DMS79 treated with DMSO at 0.1 percent for 48 hours (cell line): ENCODE data around the gene TRPC4.

Experiments
- DNase-seq: peaks from one replicate; lab custom pipeline; 2025; lab: John Stamatoyannopoulos, UW

The TRPC4 gene

DNA sequence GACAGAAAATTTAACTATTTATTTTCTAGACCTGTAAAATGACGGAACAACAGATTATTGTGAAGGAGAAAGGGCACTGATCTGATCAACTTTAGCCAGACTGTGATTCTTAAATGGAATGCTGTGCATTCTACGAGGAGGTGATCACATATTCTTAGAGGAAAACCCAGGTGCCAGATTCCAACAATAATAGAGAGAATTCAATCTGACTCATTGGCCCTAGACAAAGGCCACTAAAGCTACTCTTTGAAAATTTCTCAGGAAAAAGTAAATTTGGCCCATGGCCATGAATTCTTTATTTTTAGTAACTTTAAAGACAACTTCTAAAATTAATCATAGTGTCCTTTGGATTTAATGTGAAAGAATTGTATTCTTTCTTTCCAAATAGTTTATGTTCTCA is 212.4 kb downstream of the TRPC4 start:
- DNase-seq = no peak

DNA sequence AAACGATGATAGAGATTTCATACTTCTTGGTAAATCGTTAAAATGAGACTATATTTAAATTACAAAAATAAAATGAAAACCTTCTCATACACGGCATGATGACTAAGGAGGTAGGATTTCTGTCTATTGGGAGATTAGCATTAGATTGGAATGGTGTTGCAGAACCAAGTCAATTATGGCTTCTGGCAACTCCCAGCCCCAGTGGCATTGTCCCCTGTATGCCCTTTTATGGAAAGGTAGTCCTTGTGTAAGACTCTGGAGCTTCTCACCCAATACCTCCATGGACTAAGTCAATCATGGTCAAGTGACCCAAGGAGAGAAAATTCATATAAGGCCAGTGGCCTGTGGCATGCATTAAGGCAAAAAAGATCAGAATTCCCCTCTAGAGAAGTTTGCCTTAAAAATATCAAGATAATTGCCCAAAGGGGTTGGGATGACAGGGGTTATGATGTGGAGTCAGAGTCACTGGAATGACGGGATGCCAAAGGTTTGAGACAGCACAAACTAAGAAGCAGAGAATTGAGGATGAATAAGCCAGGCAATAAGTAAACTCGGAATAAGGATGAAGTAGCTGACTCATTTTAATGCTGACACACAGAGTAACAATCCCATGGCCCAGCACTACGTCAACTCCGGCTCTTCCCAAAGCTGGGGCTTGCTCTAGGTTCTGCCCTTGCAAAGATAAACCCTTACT is 213.2 kb downstream of the TRPC4 start:
- no peak for DNase-seq

DNA sequence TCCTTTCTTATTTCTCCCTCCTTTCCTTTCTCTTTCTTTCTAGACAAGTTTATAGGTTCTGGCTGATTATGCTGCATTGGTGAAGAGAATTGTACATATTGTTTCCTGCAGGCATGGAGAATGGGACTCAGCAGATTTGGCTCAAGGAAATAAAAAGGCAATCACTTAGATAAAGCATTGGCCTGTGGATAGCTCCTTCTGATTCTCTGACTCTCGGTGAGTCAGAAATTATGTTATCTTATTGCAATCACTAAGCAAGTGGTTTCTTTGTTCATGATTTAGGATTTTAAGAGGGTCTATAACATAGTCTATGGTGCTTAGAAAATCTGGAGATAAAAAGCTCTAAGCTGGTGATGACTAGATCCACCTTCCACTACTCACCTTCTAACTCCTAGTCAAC is 217.0 kb downstream of the TRPC4 start:
- no peak for DNase-seq

DNA sequence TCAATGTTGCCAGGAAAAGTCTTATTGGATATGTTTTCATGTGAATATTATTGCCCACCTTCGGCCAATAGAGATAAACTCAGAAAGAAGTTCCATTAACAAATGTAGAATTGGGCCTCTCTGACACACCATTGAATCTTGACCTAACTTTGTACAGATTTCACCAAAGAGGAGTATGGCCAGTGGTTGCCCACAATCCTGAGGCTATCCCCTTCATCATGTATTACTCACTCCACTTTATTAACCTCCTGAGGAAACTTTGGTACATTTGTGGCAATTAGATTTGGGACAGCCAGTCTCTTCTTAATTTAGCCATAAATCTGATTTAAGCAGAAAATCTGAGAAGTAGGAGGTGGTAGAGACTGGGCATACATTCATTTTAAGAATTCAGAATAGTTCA is 217.7 kb downstream of the TRPC4 start:
- no peak for DNase-seq

DNA sequence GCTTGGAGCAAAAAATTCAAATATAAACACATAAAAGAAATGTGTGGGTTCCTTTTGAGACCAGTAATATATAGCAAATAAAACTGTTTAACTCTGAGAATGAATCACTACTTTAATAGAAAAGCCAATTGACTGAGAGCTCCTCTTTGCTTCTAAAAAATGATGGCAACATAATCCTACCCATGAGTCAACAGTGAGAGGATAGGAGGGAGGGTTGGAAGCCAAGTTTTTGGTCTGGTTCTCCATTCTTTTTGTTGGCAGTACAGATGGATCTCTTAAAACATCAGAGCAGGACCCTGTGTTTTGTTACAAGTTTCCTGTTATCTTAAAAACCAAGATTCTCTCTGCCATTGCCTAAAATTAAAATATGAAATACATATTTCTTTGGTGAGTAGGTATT is 221.0 kb downstream of the TRPC4 start:
- no peak for DNase-seq

DNA sequence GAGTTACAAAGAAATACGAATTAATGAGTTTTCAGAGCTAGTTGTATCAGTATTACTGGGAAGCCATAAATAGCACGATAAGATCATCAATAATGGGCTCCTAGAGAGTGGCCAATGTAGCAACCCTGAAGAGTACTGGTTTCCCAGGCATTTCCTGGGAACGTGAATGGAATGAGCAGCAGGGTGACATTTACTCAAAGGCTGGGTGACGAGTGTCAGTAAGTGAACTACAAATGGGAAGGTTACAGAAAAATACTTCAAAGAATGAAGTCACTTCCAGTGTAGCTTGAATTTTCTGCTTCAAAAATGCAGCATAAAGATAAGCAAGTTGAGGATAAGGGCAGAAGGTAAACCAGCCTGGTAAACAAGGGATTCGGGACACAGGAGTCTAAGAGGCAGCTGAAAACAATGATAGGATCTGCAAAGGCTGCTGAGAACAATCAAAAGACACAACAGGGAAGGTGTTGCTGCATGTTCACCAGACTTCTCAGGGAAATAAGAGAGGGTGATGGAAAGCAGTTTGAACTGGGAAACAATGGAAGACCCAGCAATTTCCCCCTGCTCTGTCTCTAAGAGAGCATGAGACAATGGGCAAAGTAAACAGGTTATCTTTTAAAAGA is 222.4 kb downstream of the TRPC4 start:
- no peak for DNase-seq

DNA sequence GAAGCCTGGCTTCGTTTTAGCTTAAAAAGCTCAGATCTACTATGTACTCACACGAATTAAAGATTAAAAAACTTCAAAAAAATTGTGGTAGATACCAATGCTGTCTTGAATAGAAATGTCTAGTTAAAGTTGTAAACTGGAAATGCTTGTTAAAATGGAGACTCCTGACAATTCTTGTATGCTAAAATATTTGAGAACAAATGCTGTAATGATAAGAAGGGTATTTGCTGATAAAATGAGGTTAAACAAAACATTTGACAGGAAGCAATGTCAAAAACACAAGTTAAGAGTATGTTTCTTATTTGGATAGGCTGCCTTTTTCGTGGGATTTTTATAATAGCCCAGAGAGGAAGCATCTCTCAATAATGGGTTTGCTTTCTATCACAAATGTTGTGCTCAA is 223.0 kb downstream of the TRPC4 start:
- no peak for DNase-seq

DNA sequence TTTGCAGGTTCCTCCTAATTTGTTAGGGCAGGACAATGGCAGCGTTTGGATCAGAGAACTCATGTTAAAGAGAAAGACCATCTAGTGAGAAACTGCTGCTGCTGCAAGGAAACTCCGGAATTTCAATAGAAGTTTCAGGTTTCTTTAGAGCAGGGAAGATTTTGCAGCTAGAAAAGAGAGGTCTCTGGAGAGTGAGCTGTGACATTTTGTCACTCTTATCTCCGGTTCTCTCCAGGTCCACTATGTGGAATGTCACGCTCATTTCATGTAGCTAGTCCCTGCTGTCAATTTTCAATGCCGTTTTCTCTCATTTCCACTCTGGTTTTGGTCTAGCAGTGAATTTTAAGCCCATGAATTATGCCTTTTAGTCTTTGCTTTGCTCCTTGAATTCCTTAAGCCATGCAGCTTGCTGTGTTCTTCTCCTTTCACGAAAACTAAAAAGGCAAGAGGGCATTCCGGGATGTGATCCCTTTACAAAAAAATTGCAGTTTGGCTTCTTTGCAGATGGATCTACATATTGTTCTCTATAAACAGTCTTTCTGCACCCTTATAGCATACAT is 224.3 kb downstream of the TRPC4 start:
- no peak for DNase-seq

DNA sequence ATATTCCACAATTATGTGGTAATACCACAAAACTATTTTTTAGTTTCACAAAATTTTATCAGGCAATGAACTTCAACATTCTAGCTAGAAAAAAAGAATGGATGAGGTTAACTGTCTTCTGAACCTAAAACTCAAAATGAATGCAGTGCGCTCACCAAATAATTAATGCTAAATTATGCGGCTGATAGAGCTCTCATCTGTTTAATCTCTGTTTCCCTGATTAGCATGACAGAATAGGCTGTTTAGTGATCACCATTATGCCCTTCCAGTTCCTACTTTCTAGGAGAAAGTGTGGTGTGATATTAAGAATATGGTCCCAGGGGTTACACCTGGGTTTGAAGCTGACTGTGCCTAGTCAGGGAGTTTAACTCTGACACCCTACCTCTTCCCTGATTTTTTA is 228.2 kb downstream of the TRPC4 start:
- no peak for DNase-seq

DNA sequence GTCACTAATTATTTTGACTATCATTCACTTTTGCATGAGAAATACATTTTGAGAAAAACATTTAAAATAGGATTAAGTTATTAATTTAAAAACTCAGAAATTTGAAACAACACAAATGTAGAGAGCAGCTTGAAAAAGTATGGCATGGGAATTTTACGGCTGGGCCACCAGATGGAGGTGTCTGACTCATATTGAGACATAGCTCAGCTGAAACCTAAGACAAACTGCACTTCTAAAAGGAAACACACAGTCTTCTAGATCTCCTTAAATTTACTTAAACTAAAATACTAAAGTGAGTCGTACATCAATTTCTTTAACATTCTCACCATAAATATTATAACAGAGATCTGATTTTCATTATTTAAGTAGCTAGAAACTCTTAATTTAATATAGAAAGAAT is 229.1 kb downstream of the TRPC4 start:
- no peak for DNase-seq

DNA sequence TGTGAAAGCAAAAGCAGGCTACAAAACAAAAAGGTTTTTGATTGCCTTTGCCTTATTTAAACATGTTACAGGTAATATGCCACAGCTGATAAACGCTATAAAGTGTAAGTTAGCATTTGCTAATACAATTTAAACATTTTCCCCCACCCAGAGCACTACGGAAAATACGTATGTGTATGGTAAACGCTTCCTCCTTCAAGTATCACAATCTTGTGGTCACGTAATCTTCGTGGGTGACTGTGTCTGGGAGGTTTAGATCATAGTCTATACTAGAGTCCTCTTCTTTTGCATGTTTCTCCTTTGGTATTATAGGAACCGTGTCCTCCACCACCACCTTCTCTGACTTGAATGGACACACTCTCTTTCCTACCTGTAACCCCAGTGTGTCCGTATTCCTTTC is 232.9 kb downstream of the TRPC4 start:
- DNase-seq = no peak

DNA sequence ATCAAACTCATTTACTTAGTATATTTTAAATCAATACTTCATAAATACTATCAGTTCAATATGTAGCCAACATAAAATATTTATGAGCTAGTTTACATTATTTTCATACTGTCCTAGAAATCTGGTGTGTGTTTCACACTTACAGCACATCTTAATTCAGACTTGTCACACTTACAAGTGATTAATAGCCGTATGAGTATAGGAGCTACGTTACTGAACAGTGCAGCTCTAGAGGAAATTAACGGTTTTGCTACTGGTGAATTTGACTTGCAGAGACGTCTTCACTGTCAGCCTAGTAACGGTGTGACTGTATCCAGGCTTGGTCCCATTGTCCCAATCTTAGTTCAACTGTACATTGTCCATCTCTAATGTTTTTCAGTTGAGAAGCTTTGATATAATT is 237.3 kb downstream of the TRPC4 start:
- no peak for DNase-seq

DNA sequence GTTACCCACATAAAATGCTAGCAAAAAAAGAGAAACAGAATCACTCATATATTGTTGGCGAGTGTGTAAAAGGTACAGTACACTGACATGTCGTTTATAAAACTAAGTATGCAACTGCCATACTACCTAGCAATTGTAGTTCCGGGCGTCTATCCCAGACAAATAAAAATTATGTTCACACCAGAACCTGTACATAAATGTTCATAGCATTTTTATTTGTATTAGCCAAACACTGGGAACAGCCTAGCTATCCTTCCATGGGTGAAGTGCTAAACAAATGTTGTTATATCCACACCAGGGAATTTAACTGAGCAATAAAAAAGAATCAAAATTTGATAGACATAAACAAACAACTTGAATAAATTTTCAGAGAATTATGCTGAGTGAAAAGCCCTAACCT is 242.1 kb downstream of the TRPC4 start:
- DNase-seq = no peak

DNA sequence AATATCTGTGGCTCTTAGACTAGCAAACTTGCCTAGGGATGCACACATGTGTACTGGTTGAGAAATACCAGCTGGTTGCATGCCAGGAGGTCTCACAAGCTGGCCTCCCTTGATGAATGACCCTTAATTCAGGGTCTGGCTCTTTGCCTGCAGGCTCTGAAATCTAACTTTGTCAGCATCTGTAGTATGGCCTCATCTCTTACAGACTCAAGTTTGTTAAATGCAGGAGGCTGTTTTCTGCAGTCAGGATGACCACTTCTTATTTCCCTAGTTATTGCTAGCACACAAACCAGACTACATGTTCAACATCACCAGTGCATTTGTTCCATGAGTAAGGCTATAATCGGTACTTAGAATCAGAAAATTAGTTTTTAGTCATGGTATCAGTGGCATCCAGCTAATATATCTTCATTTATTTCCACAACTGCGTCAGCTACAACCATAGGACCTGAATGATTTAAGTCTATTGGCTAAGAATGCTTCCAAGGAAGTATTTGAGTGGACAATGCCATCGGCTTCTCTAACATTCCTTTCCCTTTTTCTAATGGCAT is 247.7 kb downstream of the TRPC4 start:
- DNase-seq = no peak

DNA sequence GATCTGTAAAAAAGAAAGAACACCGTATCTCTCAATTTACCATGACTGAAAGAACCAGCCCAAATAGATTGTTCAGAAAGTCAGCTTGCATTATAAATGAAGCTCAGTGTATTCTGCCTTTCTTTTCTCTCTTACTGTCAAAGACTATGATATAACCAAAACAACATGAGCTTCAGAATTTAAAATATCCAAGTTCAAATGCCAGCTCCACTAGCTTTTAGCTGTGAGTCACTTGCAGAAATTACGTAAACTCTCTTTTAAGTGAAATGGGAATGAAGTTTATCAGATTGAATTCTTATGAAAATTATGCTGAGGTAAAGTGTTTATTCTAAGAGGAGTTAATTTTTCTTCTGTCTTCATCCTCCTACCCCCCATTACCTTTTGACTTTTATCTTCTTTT is 251.0 kb downstream of the TRPC4 start:
- no peak for DNase-seq

DNA sequence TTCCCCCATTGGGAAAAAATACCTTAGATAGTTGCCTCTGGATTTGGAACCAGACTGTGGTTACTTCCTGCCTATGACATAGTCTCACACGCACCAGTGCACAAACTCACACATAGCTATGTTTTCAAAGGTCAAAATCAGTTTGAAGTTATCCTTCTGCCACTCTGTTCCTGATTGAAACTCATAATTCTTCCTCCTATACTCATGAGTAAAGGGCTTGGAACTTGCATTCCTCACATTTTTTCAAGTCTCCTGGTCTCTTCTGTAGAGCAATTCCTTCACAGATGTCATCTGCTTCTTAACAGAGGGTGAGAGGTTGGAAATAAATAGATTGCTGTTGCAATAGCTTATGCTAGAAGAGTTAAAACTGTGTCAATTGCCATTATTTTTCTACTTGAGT is 252.4 kb downstream of the TRPC4 start:
- no peak for DNase-seq

DNA sequence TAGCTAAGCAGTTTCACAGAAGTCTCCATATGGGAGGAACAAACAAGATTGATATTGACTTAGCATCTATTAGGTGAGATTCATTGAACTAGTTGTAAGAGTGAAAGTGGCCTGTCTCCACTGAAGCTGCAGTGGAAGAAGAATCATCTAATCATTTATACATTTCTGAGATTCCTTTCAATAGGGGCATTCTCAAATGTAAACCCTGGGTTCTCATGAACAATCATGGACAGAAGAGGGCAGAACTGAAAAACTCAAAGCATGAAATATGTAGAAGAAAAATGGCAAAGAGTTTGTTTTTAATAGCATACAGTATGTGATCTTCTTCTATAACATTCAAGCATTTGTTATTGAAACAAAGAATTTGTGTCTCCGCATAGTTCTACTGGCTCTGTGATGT is 253.4 kb downstream of the TRPC4 start:
- DNase-seq = no peak

DNA sequence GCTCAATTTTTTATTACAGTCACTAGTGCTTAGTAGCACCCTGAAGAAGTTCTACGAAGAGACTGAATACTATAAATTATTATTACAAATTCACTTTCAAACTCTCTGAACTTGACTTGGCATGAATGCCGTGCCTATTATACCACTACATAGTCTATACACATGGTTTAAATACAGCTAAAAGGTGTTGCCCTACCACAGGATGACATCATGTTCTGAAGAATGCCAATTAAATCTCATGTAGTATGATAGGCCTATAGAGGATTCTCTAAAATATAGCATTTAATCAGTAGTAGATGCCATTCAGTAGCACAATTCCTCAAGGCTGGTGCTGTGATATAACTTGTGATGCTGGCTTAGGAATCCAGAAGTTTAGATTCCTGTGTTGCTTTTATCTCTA is 254.3 kb downstream of the TRPC4 start:
- no peak for DNase-seq

DNA sequence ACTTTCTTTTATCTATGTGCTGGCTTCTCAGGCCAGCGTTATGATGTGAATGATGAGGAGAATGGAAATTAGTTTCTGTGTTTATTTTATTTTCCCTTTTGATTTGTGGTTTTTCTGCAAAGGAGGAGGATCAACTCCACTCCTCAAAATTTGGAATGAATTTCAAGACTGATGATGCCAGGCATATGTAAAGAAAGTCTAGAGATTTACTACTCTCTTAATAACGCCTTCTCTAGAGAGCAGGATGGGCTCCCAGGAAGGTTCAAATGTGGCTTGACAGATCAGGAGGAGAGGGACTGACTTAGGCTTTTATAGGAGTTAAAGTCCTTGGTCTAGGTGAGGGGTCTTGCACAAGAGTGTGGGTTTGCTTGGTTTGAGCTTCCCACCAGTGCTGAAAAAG is 255.9 kb downstream of the TRPC4 start:
- no peak for DNase-seq

DNA sequence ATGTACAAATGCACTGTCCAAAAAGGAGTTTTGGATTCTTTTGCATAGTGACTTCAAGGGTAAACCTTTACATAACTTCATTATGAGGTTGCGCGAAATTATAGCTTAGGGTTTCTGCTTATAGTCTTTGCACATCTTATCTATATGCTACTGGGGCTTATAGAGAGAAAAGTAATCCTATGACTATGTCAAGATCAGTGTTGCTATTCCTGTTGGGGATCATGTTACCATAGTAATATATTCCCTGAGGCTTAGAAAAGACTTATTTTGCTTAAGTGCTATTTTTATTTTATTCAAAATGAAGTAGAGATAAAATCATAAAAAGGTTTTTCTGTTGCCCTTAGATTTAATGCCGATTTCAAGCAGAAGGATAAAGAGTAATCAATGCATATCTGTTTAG is 256.3 kb downstream of the TRPC4 start:
- DNase-seq = no peak

DNA sequence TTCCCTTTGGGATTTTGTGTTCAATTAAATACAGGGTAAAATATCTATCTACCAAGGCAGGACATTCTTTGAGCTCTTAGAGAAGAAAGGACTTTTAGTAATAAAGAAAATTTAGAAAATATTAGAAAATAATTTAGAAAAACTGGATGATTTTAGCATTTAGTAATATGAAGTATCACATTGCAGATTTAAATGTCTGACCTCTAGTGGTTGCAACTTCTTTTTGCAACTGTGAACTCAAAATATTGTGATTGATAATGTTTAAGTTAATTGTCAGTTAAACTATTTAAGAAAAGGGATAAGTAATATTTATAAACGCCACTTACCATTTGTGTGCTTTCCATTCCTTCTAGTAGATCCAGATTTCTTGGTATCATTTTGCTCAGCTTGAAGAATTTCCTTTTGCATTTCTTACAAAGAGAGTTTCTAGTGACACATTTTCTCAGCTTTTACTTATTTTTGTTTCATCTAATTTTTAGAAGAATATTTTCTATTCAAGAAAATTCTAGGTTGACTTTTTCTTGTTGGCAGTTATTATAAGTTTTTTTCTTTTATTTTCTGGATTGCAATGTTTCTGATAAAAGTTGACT is 260.7 kb downstream of the TRPC4 start:
- DNase-seq = no peak

DNA sequence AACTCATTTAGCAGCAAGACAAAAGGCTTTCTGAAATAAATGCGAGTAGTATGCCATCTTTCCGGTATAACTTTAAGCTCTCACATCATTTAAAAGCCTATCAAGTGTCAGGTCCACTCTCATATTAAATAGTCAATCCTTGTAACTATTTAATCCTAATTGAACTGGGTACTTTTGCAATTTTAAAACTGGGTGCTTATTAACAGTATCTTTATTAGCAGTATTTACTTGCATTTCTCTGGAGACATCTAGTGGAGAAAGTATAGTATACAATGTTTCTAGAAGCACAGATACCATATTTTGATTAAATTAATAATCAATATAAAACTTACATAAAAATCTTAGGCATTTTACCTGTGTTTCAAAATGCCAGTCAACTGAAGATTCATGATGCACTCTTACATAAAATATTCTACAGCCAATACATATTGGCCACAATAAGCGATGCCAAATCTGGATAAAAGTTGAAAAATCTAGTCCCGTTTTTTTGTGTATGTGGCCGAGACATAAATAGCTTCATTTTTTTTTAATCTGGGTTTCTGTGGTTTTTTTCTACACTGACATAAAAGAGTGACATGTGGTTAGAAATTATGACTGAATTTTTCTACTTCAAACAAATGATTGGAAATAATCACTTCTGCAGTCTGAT is 266.7 kb downstream of the TRPC4 start:
- DNase-seq = peak; percentile 37
